ENCODE data around the gene MRPL3.

GRCh38 chr3:131518680-131519079, 15.9 kb upstream of the MRPL3 start:
- TF ChIP-seq CTCF (conservative IDR thresholded peaks at IDR 0.05; ENCODE audit: low read depth in 2 of 2) (no peak), EZH2phosphoT487 (IDR thresholded peaks at IDR 0.05; ENCODE audit: unreplicated experiment) (no peak), REST (IDR thresholded peaks at IDR 0.05; ENCODE audit: unreplicated experiment) (no peak), EZH2 (IDR thresholded peaks at IDR 0.05; ENCODE audit: low read depth, unreplicated experiment) (no peak), CREB1 (CRISPR knock-in tag; IDR thresholded peaks at IDR 0.05; ENCODE audit: low read depth) (no peak), ZNF331 (CRISPR knock-in tag; IDR thresholded peaks at IDR 0.05; ENCODE audit: low read depth) (no peak), POLR2AphosphoS5 (IDR thresholded peaks at IDR 0.05; ENCODE audit: low read depth) (no peak), JUNB (IDR thresholded peaks at IDR 0.05; ENCODE audit: unreplicated experiment) (no peak), NANOG (IDR thresholded peaks at IDR 0.05; ENCODE audit: borderline replicate concordance) (no peak), STAT1 (IDR thresholded peaks at IDR 0.05; ENCODE audit: unreplicated experiment) (no peak), ETS1 (IDR thresholded peaks at IDR 0.05) (no peak), ZNF462 (CRISPR knock-in tag; IDR thresholded peaks at IDR 0.05) (no peak)
